Measurements from ENCODE around the gene PPCDC. TPM values are rescaled to one million over a fixed set of nuclear protein-coding genes. Genes with fewer than 3 reads are reported as not detected.

The PPCDC gene
- polyA plus RNA-seq, 5 donors, result 11.1 to 16.3 (median 11.9) TPM

DNA sequence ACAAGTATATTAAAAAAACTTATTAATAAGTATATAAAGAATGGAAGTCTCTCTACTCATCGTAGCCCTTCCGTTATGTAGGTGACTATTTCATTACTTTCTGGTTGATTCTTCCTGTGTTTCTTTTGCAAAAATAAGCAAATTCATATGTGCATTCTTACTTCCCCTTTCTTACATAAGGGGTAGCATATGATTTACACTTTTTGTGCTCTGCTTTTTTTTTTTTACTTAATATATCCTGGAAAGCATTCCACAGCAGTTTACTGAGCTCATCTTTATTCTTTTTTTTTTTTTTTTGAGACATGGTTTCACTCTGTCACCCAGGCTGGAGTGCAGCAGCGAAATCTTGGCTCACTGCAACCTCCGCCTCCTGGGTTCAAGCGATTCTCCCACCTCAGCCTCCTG, 15.2 kb upstream of the PPCDC start:
- no peak for DNase-seq

DNA sequence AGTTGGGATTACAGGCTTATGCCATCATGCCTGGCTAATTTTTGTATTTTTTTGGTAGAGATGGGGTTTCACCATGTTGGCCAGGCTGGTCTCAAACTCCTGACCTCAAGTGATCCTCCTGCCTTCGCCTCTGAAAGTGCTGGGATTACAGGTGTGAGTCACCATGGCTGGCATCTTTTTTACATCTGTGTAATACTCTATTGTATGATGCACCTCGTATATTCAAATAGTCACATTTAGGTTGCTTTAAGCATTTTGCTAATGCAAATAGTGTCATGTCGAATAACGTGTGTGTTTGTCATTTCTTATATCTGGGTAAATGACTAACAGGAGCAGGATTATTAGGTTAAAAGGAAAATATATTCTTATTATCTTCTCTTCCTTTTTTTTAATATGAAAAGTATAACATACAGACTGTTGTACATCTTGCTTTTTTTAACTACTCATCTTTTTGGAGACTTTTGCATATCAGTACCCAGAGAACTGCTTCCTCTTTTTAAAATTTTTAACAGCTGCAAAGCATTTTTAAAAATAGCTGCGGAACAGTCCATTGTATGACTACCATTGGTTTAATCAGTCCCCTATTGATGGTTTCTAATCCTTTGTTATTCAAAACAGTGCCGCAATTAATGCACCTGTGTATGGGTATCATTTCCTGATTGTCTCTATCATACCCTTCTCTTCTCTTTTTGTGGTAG, 14.6 kb upstream of the PPCDC start:
- DNase-seq, result no peak

DNA sequence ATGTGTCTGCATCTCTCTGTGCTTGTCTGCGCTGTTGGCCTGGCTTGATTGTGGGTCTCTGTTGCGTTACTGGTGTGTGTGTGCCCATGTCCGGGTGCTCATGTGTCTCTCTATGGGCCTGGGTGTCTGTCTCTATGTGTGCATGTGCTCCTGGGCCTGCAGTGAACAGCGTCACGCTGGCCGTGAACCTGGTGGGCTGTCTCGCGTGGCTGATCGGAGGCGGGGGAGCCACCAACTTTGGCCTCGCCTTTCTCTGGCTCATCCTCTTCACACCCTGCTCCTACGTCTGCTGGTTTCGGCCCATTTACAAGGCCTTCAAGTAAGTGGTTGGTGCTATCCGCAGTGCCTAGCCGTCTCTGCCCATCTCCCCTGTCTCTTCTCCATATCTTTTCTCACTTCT, 7.0 kb upstream of the PPCDC start:
- no peak for DNase-seq

DNA sequence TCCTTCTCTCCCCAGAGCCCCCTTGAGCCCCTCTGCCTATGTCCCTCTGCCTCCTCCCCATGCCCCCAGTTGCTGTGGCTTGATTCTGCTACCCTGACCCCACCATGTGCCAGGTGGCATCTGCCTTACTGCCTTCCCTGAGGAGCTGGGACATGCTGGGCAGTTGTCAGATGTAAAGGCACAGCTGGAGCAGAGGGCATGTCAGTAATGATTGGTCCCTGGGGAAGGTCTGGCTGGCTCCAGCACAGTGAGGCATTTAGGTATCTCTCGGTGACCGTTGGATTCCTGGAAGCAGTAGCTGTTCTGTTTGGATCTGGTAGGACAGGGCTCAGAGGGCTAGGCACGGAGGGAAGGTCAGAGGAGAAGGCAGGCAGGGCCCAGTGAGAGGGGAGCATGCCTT, 3.5 kb upstream of the PPCDC start:
- no peak for DNase-seq

DNA sequence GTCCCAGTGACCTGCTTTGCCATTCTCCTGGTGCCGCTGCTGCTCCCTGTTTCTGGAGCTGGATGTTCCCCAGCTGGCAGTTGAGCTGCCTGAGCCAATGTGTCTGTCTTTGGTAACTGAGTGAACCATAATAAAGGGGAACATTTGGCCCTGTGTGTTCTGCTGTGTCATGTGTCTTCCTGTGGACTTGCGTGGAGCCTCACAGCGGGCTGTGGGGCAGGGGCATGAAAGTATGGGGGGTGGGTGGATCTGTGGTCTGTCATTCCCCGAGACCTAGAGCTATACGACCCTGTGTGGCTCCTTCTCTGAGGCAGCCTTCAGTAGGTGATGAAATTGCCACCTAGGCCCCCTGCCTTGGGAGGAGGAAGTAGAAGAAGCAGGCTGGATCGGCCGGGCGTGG, 2.0 kb upstream of the PPCDC start:
- no peak for DNase-seq

DNA sequence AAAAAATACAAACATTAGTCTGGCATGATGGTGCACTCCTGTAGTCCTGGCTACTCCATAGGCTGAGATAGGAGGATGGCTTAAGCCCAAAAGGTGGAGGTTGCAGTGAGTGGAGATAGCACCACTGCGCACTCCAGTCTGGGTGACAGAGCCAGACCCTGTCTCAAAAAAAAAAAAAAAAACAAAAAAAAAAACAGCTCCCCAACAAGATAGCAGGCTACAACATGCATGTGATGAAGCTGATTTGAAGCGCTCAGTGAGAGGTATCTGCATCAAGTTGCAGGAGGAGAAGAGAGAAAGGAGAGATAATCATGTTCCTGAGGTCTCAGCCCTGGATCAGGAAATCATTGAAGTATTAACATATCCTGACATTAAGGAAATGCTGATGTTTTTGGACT, 608 bp upstream of the PPCDC start:
- no peak for DNase-seq

DNA sequence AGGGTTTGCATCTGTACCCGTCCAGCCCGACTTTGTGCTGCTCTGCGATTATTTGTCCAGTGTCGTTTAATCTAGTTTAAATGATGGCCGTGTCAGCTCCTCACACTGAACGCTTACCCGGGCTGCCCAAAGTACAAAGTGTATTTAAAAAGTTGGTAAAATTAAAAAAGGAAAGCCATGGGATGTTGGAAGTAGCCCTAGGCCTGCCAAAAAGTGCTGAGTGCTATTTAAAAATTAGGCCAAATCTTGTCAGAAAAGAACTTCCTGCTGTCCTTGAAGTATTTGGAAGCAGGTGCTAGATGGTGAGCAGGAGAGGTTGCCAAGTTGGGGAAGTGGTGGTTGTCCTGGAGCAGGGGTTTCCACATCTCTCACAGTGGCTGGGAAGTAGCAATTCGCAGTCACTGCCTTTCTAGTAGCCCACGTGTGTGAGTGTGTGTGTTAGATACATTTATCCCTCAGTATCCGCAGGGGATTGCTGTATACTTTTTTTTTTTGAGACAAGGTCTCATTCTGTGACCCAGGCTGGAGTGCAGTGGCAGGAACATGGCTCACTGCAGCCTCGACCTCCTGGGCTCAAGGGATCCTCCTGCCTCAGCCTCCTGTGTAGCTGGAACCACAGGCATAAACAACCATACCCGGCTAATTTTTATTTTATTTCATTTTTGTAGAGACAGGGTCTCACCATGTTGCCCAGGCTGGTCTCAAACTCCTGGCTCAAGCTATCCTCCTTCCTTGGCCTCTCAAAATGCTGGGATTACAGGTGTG, 664 bp downstream of the PPCDC start:
- DNase-seq, result no peak

DNA sequence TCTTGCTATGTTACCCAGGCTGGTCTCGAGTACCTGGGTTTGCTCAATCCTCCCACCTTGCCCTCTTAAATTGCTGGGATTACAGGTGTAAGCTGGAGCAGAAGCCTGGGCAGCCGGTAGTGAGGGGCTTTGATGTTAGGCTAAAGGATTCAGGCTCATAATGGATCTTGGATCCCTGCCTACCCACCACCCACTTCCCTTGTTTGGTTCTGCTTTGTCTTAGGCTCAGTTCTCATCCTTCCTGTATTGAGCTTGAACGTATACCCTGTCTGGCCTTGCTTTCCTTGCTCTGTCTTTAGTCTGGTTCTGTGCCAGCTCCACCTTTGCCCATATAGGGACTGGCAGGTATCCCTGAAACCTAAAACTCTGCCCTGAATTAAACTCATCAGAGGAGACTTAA, 1.7 kb downstream of the PPCDC start:
- no peak for DNase-seq

DNA sequence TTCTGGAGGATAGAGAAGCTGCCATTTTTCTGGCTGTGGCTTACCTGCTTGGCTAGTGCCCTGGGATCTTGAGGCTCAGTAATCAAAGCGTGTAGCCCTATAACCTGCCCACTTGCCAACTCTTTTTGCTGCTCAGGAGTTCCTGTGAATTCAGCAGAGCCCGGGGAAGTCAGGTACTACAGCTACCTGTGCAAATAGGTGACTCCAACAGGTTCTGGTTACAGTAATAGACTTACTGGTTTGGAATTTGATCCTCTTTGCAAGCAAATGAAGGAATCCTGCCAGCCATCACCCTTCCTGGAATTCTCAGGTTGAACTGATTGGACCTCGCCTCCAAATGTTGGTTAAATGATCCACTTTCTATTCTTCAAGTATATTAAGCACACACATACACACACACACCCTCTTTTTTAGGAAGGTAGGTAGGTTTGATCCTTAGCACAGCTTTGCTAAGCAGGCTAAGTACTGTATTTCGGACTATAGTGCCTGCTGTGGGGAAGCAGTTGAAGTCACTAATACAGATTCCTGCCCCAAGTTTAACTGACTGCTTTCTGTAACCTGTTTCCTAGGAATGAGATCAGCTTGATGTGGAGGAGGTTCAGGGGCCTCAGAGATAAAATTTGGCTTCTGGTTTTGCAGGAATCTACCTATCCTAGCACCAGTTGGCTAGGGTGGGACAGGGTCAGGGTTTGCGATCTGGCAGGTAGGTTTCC, 2.3 kb downstream of the PPCDC start:
- DNase-seq, result no peak

DNA sequence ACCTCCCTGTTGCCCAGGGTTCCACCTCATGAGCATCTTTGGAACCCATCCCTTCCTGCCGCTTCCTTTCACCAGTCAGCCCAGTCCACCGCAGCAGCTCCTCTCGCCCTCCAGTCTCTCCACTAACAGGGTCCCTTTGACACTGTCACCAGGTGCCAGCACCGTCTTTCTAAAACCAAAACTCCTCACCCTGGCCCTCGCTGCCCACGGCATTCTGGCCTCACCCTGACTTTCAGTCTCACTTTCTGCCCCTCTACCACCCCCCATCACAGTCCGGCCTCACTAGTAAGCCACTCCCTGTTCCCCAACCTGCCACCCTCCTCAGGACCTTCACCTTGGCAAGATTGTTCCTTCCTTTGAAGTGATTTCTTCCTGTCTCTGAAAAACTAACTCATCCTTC, 4.2 kb downstream of the PPCDC start:
- DNase-seq, result no peak

DNA sequence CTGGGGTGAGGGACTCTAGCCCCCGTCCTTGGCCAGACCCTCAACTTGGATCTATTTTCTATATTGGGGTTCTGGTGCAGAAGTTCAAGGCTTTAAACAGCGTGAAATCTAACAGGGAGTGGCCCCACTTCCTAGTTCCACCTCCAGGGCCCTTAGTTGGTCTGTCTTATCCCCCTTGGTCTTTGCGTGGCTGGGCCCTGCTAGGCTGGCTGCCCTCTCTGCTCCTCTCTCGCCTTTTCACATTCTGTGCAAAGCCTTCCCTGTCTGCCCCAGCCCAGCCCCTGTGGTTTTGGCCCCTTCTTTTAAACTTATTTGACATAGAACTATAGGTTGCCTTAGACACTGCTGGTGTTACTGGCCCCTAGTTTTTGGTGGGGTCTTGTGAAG, 5.6 kb downstream of the PPCDC start:
- no peak for DNase-seq

DNA sequence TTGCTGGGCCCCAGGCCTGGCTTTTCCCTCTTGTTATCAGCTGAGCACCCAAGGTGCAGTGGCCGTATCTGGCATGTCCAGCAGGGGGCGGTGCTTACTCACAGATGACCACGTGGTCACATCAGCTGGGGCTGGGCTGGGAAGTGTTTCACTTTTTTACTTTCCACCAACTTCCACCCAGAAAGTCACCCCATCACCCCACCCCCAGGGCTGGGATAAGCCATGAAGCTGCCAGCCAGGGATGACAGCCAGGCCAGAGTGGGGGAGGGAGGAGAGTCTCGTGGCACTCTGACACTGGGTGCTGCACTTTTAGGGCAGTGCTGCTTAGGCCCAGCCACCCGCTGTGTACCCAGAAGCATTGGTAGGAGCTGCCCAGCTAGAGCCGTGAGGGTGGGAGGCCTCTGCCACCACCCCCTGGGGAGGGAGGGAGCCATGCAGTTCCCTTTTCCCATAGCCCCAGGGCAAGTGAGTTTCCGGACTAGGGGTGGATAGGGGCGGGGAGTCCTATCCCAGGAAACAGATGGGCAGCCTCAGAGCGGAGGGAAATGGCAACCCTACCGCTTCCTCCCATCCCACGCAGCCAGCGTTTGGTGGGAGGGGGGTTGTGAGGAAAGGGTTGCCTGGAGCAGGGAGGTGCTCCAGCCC, 6.1 kb downstream of the PPCDC start:
- DNase-seq, result peak; percentile 79 to 84

DNA sequence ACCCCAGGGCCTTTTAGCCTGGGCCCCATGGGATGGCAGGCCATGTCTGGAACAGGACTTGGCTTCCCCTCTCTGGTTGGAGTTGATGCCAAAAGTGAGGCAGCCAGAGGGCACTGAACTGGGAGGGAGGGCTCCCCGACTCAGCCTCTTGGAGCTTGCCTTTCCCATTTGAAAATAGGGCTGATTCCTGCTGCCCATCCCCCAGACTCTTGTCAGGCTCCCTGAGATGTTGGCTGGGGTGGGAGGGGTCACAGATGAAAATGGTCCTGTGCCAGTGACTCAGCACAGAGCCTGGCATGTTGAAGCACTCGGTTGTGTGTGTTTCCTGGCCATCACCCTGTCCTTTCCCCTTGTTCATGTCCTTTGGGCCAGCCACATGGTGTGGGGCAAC, 6.6 kb downstream of the PPCDC start:
- DNase-seq, result no peak

DNA sequence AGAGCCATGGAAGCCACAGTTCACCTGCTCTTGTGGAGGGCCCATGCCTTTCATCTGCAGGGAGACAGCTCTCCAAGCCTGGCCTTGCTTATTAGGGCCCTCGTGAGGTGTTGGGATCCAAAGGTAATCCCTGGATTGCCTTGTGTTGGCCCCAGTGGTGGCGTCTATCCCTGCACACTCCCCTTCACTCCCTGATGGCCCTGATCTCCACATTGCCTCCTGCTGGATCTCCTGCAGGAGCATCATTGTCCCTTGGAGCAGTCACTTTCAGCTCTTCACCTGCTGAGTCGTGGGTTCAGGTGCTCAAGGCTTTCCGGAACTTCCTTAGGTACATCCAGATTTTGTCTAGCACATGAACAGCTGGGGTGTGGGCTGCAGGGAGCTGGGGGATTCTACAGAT, 7.0 kb downstream of the PPCDC start:
- no peak for DNase-seq

DNA sequence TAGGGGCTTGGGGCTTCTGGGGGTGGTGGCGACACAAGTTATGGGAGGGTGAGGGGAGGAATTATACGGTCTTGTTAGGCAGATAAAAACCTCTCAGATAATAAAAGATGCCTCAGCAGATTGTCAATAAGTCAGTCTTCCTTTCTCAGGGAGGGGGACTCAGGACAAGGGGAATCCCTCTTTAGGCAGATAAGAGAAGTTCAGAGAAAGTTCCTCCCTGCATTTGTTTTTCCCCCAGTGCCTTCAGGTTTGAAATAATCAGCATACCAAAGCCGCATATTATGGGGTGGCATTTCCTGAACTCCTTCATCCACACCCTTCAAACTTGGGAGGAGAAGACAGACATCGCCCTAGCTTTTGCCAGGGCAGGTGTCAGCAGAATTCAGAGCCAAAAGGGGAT, 8.5 kb downstream of the PPCDC start:
- DNase-seq, result no peak

DNA sequence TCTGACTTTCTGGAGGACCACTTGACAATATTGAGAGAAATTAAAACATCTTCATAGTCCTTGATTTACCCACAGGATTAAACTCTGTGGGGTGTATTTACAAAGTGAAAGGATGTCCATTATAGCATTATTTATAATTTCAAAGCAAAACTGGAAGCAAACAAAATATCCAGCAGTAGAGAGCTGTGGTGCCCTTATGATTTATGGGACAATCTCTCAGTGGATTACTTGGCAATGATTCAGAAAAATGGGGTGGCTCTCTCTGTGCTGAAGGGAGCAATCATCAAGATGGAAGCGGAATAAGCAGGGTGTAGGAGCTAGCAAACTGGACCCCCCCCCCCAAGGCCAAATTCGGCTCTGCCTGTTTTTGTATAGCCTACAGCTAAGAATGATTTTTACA, 9.0 kb downstream of the PPCDC start:
- no peak for DNase-seq

DNA sequence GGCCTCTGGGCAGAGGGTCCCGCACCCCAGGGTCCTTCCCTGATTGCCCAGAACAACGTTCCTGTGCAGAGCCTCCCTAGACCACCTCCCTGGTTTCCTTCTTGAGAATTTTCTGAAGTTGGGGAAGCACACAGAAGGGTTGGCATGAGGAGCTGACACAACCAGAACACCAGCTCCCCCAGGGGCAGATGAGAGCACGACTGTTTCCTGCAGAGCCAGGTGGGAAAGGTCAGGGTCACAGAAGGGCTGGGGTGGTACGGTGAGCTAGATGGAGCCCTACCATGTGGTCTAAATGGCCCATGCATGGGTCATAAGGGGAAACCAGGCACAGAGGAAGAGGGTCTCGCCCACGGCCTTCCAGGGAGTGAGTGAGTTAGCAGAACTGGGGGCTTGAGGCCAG, 10.4 kb downstream of the PPCDC start:
- DNase-seq, result no peak

DNA sequence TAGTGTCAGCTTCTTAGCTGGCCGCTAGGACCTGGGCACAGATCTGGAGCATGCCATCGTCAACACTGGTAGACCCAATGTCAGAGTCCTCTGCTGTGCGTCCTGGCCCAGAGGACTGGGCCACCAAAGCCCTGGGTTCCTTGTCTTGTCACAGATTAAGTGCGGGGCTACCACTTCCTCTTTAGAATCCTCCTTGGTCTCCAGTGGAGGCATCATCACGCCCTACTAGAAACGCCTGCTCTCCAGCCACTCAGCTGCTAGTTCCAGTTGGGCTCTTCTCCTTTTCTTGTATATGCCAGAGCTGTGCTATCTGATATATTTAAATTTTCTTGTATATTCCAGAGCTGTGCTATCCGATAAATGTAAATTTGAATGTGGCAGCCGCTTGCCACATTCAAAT, 11.2 kb downstream of the PPCDC start:
- no peak for DNase-seq

DNA sequence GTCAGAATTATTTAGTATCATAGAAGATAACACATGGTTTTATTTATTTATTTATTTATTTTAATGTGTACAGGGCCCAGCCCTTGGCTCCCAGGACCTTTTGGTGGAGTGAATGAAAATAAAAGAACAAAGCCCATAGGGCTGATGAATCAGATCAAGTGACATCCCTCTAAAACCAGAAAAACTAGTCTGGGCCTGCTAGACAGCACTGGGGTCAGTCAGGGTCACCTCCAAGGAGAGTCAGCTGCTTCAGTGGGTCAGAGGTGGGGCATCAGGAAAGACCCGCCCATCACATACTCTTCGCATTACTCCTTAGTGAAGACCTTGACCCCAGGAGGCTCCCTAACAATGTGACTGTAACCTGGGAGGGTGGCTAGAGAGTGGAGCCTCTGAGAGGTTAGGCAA, 12.8 kb downstream of the PPCDC start:
- DNase-seq, result no peak

DNA sequence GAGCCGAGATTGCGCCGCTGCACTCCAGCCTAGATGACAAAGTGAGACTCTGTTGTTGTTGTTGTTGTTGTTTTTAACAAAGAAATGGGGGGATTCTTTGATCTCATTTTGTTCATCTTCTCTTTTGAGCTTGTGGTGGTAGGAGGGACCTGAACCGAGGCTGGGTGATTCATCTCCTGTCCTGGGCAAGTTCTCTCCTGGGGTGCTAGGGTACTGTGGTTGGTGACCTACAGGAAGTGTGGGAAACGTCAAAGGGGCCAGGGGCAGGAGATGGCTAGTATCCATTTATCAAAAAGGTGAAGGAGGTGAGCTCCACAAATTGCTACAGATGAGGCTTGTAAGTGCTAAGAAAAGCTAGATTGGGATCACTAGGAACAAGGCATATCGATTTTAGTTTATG, 14.3 kb downstream of the PPCDC start:
- no peak for DNase-seq

DNA sequence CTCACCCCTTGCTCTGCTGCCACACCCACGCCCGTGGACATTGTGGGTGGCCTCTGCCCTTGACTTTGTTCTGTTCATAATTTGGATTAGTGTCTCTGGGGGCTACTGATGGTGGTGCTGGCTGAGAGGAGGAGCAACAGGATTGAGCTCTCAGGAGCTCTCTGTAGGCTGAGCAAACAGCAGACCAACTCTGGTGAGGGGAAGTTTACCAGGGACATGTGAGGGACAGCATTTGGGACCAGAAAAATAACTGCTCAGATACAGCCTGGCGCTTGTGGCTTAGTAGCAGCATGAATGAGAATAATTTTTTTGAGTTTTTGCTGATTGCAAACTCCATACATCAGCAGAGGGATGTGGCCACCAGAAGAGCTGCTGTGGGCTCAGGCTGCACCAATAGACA, 14.8 kb downstream of the PPCDC start:
- no peak for DNase-seq

DNA sequence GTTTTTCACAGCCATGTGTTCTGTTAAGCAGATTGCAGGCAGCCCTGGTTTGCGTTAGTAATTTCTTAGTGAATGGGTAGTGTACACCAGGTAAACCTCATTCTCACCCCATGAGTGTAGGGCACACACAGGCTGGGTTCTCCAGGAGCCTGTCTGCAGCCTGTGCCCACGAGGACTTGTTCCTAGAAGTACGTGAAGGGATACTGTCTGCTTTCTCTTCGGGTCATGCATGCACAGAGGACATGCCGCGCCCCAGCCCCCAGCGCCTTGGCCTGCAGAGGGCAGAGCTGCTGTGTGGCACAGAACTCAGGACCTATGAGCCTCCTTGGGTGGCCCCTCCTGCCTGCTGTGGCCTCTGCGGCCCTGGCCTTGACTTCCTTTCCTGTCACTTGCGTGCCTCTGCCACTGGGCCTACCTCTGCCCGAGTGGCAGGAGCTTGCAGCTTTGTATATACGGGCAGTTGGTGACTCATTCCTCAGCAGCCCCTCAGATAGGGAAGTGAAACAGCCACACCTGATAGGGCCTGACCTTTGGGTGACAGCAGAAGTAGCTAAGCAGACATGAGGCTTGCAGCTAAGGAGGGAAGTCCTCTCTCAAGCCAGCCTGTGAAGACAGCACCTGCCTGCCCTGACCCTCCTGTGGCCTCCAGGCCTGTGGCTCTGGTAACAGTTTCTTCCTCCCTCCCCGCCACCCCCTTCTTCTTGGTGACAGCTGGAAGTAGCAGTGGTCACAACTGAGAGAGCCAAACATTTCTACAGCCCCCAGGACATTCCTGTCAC, 19.5 kb downstream of the PPCDC start:
- peak in 1 of 2 donors; percentile 35 for DNase-seq

All from right lung (tissue), 5 donors.